HL-60 (cell line): ENCODE results near the gene TARDBP.

Experiments used
- DNase-seq, 2 experiments: peaks; one replicate each; pipeline ENCODE4 v3.0.0-alpha.2; 2010 to 2020; ENCODE audit warnings: low read depth in 1 of 2, low spot score in 1 of 2
- H3K27ac ChIP-seq: fragments of 250-450 bp; sonication (Bioruptor Pico); replicated peaks from 2 replicates; pipeline ENCODE4 v1.5.1; 2020; ENCODE audit warnings: mild to moderate bottlenecking, moderate library complexity
- H3K27me3 ChIP-seq: fragments of 250-450 bp; sonication (Bioruptor Pico); 2 replicates; pipeline ENCODE4 v1.5.1; 2021; ENCODE audit warnings: mild to moderate bottlenecking, moderate library complexity; ENCODE audit not compliant: insufficient read depth, poor library complexity, severe bottlenecking
- H3K4me3 ChIP-seq: replicated peaks from 2 replicates; pipeline ENCODE4 v1.5.1; 2011; ENCODE audit warnings: mild to moderate bottlenecking, control low read depth, low read length; ENCODE audit not compliant: insufficient read depth
- GABPA ChIP-seq: IDR thresholded peaks from 2 replicates; pipeline ENCODE4 v1.6.1; 2012; ENCODE audit warnings: low read depth
- POLR2AphosphoS5 ChIP-seq: IDR thresholded peaks from 2 replicates; pipeline ENCODE4 v1.6.1; 2012; ENCODE audit warnings: low read depth
- SPI1 ChIP-seq: IDR thresholded peaks from 2 replicates; pipeline ENCODE4 v1.6.1; 2012; ENCODE audit warnings: low read depth, mild to moderate bottlenecking, borderline replicate concordance
- TF ChIP-seq, protein P1 (sequence below): IDR thresholded peaks from 2 replicates; pipeline ENCODE4 v1.6.1; 2012; ENCODE audit warnings: low read depth; ENCODE audit not compliant: insufficient replicate concordance
- TF ChIP-seq, protein P2 (sequence below): IDR thresholded peaks from one replicate; pipeline ENCODE4 v1.5.1; 2011; ENCODE audit warnings: low read length, control low read depth, inconsistent platforms; ENCODE audit not compliant: insufficient read depth

The TARDBP gene

GRCh38 chr1:11042995-11043874, 30.8 kb downstream of the TARDBP start:
- no peak for TF ChIP-seq POLR2AphosphoS5
- TF ChIP-seq, protein P1, sequence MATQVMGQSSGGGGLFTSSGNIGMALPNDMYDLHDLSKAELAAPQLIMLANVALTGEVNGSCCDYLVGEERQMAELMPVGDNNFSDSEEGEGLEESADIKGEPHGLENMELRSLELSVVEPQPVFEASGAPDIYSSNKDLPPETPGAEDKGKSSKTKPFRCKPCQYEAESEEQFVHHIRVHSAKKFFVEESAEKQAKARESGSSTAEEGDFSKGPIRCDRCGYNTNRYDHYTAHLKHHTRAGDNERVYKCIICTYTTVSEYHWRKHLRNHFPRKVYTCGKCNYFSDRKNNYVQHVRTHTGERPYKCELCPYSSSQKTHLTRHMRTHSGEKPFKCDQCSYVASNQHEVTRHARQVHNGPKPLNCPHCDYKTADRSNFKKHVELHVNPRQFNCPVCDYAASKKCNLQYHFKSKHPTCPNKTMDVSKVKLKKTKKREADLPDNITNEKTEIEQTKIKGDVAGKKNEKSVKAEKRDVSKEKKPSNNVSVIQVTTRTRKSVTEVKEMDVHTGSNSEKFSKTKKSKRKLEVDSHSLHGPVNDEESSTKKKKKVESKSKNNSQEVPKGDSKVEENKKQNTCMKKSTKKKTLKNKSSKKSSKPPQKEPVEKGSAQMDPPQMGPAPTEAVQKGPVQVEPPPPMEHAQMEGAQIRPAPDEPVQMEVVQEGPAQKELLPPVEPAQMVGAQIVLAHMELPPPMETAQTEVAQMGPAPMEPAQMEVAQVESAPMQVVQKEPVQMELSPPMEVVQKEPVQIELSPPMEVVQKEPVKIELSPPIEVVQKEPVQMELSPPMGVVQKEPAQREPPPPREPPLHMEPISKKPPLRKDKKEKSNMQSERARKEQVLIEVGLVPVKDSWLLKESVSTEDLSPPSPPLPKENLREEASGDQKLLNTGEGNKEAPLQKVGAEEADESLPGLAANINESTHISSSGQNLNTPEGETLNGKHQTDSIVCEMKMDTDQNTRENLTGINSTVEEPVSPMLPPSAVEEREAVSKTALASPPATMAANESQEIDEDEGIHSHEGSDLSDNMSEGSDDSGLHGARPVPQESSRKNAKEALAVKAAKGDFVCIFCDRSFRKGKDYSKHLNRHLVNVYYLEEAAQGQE = no peak
- no peak for TF ChIP-seq GABPA
- TF ChIP-seq, protein P2, sequence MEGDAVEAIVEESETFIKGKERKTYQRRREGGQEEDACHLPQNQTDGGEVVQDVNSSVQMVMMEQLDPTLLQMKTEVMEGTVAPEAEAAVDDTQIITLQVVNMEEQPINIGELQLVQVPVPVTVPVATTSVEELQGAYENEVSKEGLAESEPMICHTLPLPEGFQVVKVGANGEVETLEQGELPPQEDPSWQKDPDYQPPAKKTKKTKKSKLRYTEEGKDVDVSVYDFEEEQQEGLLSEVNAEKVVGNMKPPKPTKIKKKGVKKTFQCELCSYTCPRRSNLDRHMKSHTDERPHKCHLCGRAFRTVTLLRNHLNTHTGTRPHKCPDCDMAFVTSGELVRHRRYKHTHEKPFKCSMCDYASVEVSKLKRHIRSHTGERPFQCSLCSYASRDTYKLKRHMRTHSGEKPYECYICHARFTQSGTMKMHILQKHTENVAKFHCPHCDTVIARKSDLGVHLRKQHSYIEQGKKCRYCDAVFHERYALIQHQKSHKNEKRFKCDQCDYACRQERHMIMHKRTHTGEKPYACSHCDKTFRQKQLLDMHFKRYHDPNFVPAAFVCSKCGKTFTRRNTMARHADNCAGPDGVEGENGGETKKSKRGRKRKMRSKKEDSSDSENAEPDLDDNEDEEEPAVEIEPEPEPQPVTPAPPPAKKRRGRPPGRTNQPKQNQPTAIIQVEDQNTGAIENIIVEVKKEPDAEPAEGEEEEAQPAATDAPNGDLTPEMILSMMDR = no peak
- TF ChIP-seq SPI1 = no peak
- DNase-seq = no peak
- Histone ChIP-seq H3K27me3 (no peaks in the 10 kb centered on the region), H3K27ac (no peak overlapping the region), H3K4me3 (no peak overlapping the region)

DNA sequence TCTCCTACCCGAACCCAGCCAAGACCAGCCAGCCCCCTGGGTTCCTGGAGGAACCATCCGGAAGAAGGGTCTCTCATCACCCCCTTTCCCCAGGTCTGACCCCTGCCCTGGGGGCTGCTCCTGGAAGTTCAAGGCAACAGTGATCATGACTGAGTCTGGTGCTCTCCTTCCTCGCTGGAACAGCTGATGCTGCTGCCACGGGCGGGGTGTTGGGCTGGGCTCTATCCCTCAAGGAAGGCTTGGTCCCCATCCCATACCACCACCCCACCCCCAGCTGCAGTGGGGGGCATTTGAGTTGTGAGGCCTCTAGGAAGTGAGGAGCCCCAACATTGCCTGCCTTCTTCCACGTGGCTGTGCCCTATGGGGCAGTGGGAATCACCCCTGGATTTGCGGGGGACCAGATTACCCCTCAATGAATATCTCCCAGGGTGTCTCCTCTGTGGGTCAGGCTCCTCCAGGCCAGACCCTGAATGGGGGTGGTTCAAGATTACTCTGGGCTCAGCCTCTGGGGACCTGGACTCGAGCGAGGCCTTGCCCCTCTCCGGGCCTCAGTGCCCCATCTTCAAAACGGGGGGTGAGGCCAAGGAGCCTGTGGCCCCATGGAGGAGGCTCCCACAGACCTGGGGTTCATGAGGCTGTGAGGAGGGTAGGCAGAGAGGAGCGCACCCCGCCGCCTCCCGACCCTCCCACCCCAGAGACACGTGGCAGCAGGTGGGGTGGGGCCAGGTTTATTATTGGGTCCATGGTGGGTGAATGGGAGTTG, 31.8 kb downstream of the TARDBP start:
- DNase-seq = no peak
- H3K4me3 ChIP-seq = no peak overlapping the region
- TF ChIP-seq, protein P2 = no peak
- TF ChIP-seq, protein P1 = no peak
- TF ChIP-seq GABPA (no peak), POLR2AphosphoS5 (no peak), SPI1 (no peak)

DNA sequence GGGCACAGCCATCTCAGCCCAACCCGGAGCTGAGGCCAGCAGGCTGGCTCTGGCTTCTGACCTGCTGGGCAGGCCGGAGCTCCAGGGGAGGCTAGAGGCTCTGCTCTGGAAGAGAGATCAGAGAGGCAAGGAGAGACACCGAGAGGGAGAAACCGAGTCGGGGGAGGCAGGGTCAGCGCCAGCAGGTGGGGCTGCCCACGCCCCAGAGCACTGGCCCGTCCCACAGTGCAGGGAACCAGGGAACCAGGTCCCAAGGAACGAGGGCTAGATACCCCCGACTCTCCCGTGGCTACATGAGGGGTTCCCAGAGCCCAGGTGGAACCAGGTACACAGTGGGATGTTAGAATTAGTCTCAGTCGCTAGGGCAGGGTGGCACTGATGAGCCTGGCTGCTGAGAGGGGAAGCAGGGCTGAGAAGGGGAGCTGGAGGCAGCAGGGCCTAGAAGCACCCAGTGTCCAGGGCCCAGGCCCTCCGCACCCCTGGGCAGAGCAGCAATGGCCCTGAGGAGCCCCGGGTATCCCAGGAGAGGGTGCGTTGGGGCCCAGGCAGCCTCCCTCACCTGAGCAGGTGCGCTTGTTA, 32.5 kb downstream of the TARDBP start:
- H3K27me3 ChIP-seq = no peaks in the 10 kb centered on the region
- no peak for DNase-seq
- H3K4me3 ChIP-seq = no peak overlapping the region
- no peak for TF ChIP-seq GABPA
- no peak for TF ChIP-seq SPI1
- TF ChIP-seq, protein P1 = no peak
- TF ChIP-seq, protein P2 = no peak
- TF ChIP-seq POLR2AphosphoS5 = no peak
- H3K27ac ChIP-seq = no peak overlapping the region

More for the DNA sequence above, 31.8 kb downstream of the TARDBP start:
- Histone ChIP-seq H3K27ac (no peak overlapping the region), H3K27me3 (no peaks in the 10 kb centered on the region)
